ENCODE results near the gene VPS51. TPM values are rescaled to one million over a fixed set of nuclear protein-coding genes. Genes with fewer than 3 reads are reported as not detected.

The VPS51 gene
- total RNA-seq, 1 experiment from 2014 or later, result 113 TPM

- H3K27ac ChIP-seq, result no peak overlapping the region
- no peak overlapping the region for H3K4me3 ChIP-seq
- no peaks in the 10 kb centered on the region for H3K9me3 ChIP-seq (ENCODE audit: insufficient read depth, low read depth)
- POLR2A ChIA-PET (ENCODE audit: unreplicated experiment), result no interaction called here
- TF ChIP-seq, protein P1, sequence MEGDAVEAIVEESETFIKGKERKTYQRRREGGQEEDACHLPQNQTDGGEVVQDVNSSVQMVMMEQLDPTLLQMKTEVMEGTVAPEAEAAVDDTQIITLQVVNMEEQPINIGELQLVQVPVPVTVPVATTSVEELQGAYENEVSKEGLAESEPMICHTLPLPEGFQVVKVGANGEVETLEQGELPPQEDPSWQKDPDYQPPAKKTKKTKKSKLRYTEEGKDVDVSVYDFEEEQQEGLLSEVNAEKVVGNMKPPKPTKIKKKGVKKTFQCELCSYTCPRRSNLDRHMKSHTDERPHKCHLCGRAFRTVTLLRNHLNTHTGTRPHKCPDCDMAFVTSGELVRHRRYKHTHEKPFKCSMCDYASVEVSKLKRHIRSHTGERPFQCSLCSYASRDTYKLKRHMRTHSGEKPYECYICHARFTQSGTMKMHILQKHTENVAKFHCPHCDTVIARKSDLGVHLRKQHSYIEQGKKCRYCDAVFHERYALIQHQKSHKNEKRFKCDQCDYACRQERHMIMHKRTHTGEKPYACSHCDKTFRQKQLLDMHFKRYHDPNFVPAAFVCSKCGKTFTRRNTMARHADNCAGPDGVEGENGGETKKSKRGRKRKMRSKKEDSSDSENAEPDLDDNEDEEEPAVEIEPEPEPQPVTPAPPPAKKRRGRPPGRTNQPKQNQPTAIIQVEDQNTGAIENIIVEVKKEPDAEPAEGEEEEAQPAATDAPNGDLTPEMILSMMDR (conservative IDR thresholded peaks at IDR 0.05), result no peak
- no peak for TF ChIP-seq EZH2 (IDR thresholded peaks at IDR 0.05; ENCODE audit: low read depth)
- no peaks in the 10 kb centered on the region for H3K36me3 ChIP-seq (ENCODE audit: low read depth)
- H3K27me3 ChIP-seq (ENCODE audit: insufficient read depth, low read depth), result no peaks in the 10 kb centered on the region
- no peaks in the 10 kb centered on the region for H3K79me2 ChIP-seq (ENCODE audit: low read depth)
- no peaks in the 10 kb centered on the region for H4K20me1 ChIP-seq (ENCODE audit: insufficient read depth)
- no peak for DNase-seq
- no TSS peak for BruUV-seq (replicated peaks)
- CTCF ChIA-PET, result no interaction called here
- no peaks in the 10 kb centered on the region for H3F3A ChIP-seq (ENCODE audit: insufficient read depth, low read depth)
- no peak overlapping the region for H3K4me2 ChIP-seq
- H3K4me1 ChIP-seq (replicated peaks; ENCODE audit: insufficient read depth), result no peaks in the 10 kb centered on the region
- H2AFZ ChIP-seq, result no peak overlapping the region
- no peaks in the 10 kb centered on the region for H3K9me2 ChIP-seq (ENCODE audit: insufficient read depth)
- intact Hi-C loops (cut with micrococcal nuclease; ENCODE audit: unreplicated experiment), result no loop called here
Measured at GRCh38 chr11:65057526-65057925, 38.5 kb upstream of the VPS51 start.

DNA sequence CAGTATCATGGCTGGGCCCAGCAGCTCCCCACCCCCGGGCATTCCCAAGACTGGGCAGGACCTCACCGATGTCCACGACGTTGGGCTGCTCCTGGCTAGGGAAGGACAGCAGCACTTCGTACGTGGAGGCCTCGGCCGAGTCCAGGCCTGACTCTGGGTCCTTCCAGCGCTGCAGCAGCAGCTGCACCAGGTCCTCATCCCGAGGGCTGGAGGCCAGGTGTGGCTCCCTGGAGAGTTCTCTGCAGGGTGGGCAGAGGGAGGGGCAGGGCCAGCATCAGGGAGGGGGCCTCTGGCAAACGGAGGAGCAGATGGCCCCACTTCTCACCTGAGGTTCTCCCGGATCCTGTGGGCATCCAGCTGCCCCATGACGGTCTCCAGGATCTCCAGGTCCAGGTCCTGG is 38.0 kb upstream of the VPS51 start:
- Histone ChIP-seq H4K20me1 (ENCODE audit: insufficient read depth) (no peaks in the 10 kb centered on the region), H3K27me3 (ENCODE audit: insufficient read depth, low read depth) (no peaks in the 10 kb centered on the region), H3K27ac (no peak overlapping the region), H3K9me3 (ENCODE audit: insufficient read depth, low read depth) (no peaks in the 10 kb centered on the region), H3K4me2 (no peak overlapping the region), H3K36me3 (ENCODE audit: low read depth) (no peaks in the 10 kb centered on the region), H3F3A (ENCODE audit: insufficient read depth, low read depth) (no peaks in the 10 kb centered on the region), H3K4me1 (replicated peaks; ENCODE audit: insufficient read depth) (no peaks in the 10 kb centered on the region), H3K9me2 (ENCODE audit: insufficient read depth) (no peaks in the 10 kb centered on the region), H3K4me3 (no peak overlapping the region), H3K79me2 (ENCODE audit: low read depth) (no peaks in the 10 kb centered on the region), H2AFZ (no peak overlapping the region)
- CTCF ChIA-PET, result no interaction called here
- intact Hi-C loops (cut with micrococcal nuclease; ENCODE audit: unreplicated experiment), result no loop called here
- BruUV-seq (replicated peaks), result no TSS peak
- DNase-seq, result no peak
- no peak for TF ChIP-seq EZH2 (IDR thresholded peaks at IDR 0.05; ENCODE audit: low read depth)
- TF ChIP-seq, protein P1 (conservative IDR thresholded peaks at IDR 0.05), result no peak
- POLR2A ChIA-PET (ENCODE audit: unreplicated experiment), result no interaction called here

DNA sequence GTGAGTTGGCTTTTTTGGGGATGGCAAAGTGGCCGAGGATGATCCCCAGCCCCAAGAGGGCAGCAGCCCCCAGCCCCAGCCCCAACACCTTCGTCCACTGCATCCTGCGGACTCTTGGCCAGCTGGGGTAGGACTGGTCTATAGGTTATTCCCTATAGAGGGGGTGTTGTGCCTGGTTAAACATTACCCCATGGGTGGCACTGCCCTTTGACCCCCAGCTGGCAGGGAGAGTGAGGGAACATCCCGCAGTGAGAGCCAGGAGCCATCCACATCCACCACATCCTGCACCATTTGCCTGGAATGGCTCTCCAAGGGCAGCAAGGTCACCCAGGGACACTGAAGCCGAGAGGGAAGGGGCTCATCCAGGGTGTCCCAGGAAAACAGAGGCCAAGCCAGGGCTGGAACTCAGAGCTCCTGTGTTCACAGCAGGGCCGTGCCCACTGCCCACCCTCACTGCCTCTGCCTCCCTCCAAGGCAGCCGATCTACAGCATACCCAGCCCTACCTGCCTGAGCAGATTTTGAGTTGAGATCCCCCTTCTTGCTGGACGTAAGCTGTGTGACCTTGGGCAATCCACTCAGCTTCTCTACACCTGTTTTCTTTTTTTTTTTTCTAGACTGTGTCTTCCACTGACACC is 37.5 kb upstream of the VPS51 start, which contains the start of gene NAALADL1:
Gene NAALADL1 (minus strand): TSS at position 135 of the 636 bp plus-strand sequence. CDS start 32 bp downstream, at position 103.
- POLR2A ChIA-PET (ENCODE audit: unreplicated experiment), result no interaction called here

More for the DNA sequence above, 37.5 kb upstream of the VPS51 start, which contains the start of gene NAALADL1:
- Histone ChIP-seq H2AFZ (no peak within 1 kb of the TSS), H4K20me1 (ENCODE audit: insufficient read depth) (no peaks in the 10 kb centered on the region), H3K4me2 (no peak within 1 kb of the TSS), H3F3A (ENCODE audit: insufficient read depth, low read depth) (no peaks in the 10 kb centered on the region), H3K36me3 (ENCODE audit: low read depth) (no peaks in the 10 kb centered on the region), H3K27ac (no peak within 1 kb of the TSS), H3K79me2 (ENCODE audit: low read depth) (no peaks in the 10 kb centered on the region), H3K27me3 (ENCODE audit: insufficient read depth, low read depth) (no peaks in the 10 kb centered on the region), H3K4me1 (replicated peaks; ENCODE audit: insufficient read depth) (no peaks in the 10 kb centered on the region), H3K9me3 (ENCODE audit: insufficient read depth, low read depth) (no peaks in the 10 kb centered on the region), H3K4me3 (no peak within 1 kb of the TSS), H3K9me2 (ENCODE audit: insufficient read depth) (no peaks in the 10 kb centered on the region)
- TF ChIP-seq, protein P1 (conservative IDR thresholded peaks at IDR 0.05), result no peak
- no peak for DNase-seq
- intact Hi-C loops (cut with micrococcal nuclease; ENCODE audit: unreplicated experiment), result no loop called here
- BruUV-seq (replicated peaks), result no TSS peak
- CTCF ChIA-PET, result no interaction called here
